DMS53 treated with DMSO at 0.1 percent for 48 hours (cell line): ENCODE data around the gene RP2.

Experiments used
- DNase-seq: peaks from one replicate; lab custom pipeline; 2025; ENCODE audit not compliant: unreplicated experiment; lab: John Stamatoyannopoulos, UW

The RP2 gene

GRCh38 chrX:46917622-46918021 lies 80.8 kb downstream of the RP2 start:
- no peak for DNase-seq

GRCh38 chrX:46918434-46918833 lies 81.6 kb downstream of the RP2 start:
- peak; percentile 2 for DNase-seq

DNA sequence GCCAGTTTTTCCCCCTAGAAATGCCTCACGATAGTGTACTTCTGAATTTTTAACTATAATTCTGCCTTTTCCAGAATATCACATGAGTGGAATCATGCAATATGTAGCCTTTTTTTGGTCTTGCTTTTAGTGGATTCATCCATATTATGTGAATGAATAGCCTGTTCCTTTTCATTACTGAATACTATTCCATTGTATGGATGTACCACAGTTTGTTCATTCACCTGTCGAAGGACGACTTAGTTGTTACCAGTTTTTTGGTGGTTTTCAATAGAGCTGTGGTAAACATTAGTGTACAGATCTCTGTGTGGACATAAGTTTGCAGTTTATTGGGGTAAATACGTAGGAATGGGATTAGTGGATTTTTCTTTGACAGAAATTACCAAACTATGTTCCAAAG lies 83.4 kb downstream of the RP2 start:
- no peak for DNase-seq

- DNase-seq = no peak
Measured at GRCh38 chrX:46922611-46923010, 85.8 kb downstream of the RP2 start.

DNA sequence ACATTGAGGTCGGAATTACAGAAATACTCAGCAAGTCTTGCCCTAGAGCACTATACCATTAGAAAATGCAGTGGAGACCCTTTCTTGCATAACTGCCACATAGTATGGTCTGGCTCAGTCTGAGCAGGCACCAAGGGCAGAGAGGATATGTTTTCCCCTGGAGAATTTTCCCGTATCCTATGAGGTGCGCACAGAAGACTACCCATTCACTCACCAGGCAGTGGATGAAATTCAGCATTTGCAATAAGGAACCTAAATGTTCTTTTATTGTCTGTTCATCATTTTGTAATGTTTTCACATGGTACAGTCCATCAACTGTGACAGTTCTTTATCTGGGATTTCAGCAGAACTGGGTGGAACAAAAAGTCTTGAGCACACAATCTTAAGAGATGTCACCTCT lies 90.9 kb downstream of the RP2 start:
- no peak for DNase-seq

- DNase-seq = no peak
Measured at GRCh38 chrX:46929439-46930261, 92.8 kb downstream of the RP2 start.
